Endothelial cell (in vitro differentiated cells): ENCODE data around the gene ZFHX3. TPM values are rescaled to one million over a fixed set of nuclear protein-coding genes. Genes with fewer than 3 reads are reported as not detected.

Experiments
- DNase-seq: peaks from one replicate; pipeline ENCODE4 v3.0.0; 2021; ENCODE audit warnings: low spot score
- H3K27ac Mint-ChIP-seq: one replicate; pipeline ENCODE4 v1.8.0; 2021; ENCODE audit warnings: mixed read lengths, inconsistent platforms; ENCODE audit not compliant: unreplicated experiment
- H3K27me3 Mint-ChIP-seq: one replicate; pipeline ENCODE4 v1.8.0; 2021; ENCODE audit warnings: mild to moderate bottlenecking, moderate library complexity, mixed read lengths, inconsistent platforms; ENCODE audit not compliant: unreplicated experiment
- H3K36me3 Mint-ChIP-seq: one replicate; pipeline ENCODE4 v1.8.0; 2021; ENCODE audit warnings: mild to moderate bottlenecking, low read depth, mixed read lengths, inconsistent platforms; ENCODE audit not compliant: unreplicated experiment
- H3K4me1 Mint-ChIP-seq: one replicate; pipeline ENCODE4 v1.8.0; 2021; ENCODE audit warnings: mild to moderate bottlenecking, mixed read lengths, inconsistent platforms; ENCODE audit not compliant: unreplicated experiment
- H3K4me3 Mint-ChIP-seq: one replicate; pipeline ENCODE4 v1.8.0; 2021; ENCODE audit warnings: mild to moderate bottlenecking, mixed read lengths, inconsistent platforms; ENCODE audit not compliant: unreplicated experiment
- H3K9me3 Mint-ChIP-seq: one replicate; pipeline ENCODE4 v1.8.0; 2021; ENCODE audit warnings: mixed read lengths, inconsistent platforms; ENCODE audit not compliant: unreplicated experiment
- total RNA-seq: library from RNA; stranded (reverse); fragmentation: NEBNext Ultra II Directional; extraction: Animal tissue kit (Norgen Biotek cat#: 25700); gene quantifications from one replicate; pipeline ENCODE4 v1.2.1, GENCODE V29; 2021; ENCODE audit not compliant: unreplicated experiment
- TF ChIP-seq, protein P1 (sequence below): fragments of 200-600 bp; sonication (generic); IDR thresholded peaks from one replicate; pipeline ENCODE4 v1.5.0; 2021; ENCODE audit warnings: antibody characterized with exemption; ENCODE audit not compliant: unreplicated experiment

ZFHX3 gene
- total RNA-seq, 1 donor from 2014 or later, result 17.7 TPM

DNA sequence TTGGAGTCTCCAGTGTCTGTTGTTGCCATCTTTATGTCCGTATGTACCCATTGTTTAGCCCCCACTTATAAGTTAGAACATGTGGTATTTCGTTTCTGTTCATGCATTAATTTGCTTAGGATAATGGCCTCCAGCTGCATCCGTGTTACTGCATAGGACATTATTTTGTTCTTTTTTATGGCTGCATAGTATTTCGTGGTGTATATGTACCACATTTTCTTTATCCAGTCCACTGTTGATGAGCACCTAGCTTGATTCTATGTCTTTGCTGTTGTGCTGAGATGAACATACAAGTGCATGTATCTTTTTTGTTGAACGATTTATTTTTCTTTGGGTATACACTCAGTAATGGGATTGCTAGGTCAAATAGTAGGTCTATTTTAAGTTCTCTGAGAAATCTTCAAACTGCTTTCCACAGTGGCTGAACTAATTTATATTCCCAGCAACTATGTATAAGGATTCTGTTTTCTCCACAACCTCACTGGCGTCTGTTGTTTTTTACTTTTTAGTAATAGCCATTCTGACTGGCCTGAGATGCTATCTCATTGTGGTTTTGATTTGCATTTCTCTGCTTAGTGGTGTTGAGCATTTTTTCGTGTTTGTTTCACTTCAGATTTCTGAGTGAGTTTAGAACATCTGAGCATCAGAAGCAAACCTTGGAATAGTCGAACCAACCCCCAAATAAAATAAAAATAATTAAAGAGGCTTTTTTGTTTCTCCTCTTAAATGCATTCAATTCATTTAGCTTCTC is 304.7 kb downstream of the ZFHX3 start:
- no peaks in the 10 kb centered on the region for H3K36me3 Mint-ChIP-seq
- TF ChIP-seq, protein P1, sequence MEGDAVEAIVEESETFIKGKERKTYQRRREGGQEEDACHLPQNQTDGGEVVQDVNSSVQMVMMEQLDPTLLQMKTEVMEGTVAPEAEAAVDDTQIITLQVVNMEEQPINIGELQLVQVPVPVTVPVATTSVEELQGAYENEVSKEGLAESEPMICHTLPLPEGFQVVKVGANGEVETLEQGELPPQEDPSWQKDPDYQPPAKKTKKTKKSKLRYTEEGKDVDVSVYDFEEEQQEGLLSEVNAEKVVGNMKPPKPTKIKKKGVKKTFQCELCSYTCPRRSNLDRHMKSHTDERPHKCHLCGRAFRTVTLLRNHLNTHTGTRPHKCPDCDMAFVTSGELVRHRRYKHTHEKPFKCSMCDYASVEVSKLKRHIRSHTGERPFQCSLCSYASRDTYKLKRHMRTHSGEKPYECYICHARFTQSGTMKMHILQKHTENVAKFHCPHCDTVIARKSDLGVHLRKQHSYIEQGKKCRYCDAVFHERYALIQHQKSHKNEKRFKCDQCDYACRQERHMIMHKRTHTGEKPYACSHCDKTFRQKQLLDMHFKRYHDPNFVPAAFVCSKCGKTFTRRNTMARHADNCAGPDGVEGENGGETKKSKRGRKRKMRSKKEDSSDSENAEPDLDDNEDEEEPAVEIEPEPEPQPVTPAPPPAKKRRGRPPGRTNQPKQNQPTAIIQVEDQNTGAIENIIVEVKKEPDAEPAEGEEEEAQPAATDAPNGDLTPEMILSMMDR, result no peak
- H3K9me3 Mint-ChIP-seq, result no peaks in the 10 kb centered on the region
- no peak overlapping the region for H3K4me3 Mint-ChIP-seq
- no peak overlapping the region for H3K27ac Mint-ChIP-seq
- no peaks in the 10 kb centered on the region for H3K4me1 Mint-ChIP-seq
- no peak for DNase-seq
- no peaks in the 10 kb centered on the region for H3K27me3 Mint-ChIP-seq

DNA sequence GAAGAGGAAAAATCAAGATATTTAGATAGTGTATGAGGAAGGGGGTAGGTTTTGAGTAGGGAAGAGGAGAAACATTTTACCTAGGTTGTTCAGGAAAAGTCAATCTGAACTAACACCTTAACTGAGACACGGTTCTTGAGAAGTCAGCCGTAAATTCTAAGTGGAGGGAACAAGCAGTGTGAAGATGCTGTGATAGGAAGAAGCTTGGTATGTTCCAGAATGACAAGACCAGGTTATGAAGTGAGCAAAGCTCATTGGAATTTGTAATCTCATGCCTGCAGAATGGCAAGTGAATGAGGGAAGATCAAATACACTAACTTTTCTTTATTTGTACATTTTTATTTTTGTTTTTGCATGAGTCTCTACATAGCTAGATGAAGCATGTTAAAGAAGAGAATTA is 307.6 kb downstream of the ZFHX3 start:
- H3K27ac Mint-ChIP-seq, result no peak overlapping the region
- H3K9me3 Mint-ChIP-seq, result no peaks in the 10 kb centered on the region
- no peak for DNase-seq
- H3K4me1 Mint-ChIP-seq, result no peaks in the 10 kb centered on the region
- TF ChIP-seq, protein P1, result no peak
- H3K27me3 Mint-ChIP-seq, result no peaks in the 10 kb centered on the region
- no peak overlapping the region for H3K4me3 Mint-ChIP-seq
- no peaks in the 10 kb centered on the region for H3K36me3 Mint-ChIP-seq

DNA sequence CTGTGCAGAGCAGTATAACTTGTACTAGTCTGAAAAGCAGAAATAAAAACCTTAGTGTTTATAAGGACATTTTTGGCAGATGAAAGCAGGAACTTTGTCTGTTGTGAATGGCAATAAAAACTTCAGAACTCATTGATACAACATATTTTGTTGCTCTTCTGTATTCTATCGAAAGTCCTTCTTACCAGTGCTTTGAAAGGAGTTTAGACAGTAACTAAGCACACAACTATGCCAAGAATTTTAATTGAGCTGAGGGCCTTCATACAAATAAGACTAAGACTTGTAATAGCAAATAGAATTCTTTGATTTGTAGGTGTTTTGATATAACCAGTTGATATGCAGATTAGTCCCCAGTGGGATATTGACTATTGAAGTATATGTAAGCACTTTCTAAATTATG is 308.4 kb downstream of the ZFHX3 start:
- no peak for DNase-seq
- Mint-ChIP-seq H3K36me3 (no peaks in the 10 kb centered on the region), H3K4me1 (no peaks in the 10 kb centered on the region), H3K27ac (no peak overlapping the region), H3K9me3 (no peaks in the 10 kb centered on the region), H3K4me3 (no peak overlapping the region), H3K27me3 (no peaks in the 10 kb centered on the region)
- TF ChIP-seq, protein P1, result no peak

DNA sequence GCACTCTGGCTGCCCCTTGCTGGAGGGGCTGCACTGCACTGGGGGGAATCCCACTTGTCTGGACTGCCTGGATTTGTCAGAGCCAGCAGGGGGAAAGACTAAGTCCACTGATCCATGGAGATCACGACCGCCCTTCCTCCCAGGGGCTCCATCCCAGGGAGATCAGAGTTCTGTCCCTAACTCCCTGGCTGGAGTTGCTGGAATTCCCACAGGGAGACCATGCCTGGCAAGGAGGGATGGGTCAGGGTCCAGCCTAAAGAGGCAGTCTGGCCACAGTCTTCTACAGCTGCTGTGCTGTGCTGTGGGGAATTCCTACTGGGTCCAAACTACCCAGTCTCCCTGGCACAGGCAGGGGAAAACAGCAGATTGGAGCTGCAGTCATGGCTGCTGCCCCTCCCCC is 311.9 kb downstream of the ZFHX3 start:
- Mint-ChIP-seq H3K27me3 (no peaks in the 10 kb centered on the region), H3K4me1 (no peaks in the 10 kb centered on the region), H3K4me3 (no peak overlapping the region), H3K27ac (no peak overlapping the region), H3K9me3 (no peaks in the 10 kb centered on the region), H3K36me3 (no peaks in the 10 kb centered on the region)
- DNase-seq, result no peak
- TF ChIP-seq, protein P1, result no peak
